Tibial nerve (tissue), 3 donors: ENCODE data around the gene COMT.

Experiments used
- POLR2A ChIP-seq, 2 donors: fragments of 450-650 bp; IDR thresholded peaks; one replicate each; pipeline ENCODE4 v1.6.1; 2017; ENCODE audit warnings: antibody characterized with exemption in 2 of 2, mild to moderate bottlenecking in 2 of 2, moderate library complexity in 2 of 2
- TF ChIP-seq, protein P1 (sequence below), 5 experiments: fragments of 200-600 bp in 3 of 5; fragments of 450-650 bp in 2 of 5; sonication (generic) in 3 of 5; IDR thresholded peaks; one replicate each; pipeline ENCODE4 v1.5.1; 2016 to 2019; ENCODE audit warnings: antibody characterized with exemption in 5 of 5, mild to moderate bottlenecking in 3 of 5, moderate library complexity in 2 of 5

DNA sequence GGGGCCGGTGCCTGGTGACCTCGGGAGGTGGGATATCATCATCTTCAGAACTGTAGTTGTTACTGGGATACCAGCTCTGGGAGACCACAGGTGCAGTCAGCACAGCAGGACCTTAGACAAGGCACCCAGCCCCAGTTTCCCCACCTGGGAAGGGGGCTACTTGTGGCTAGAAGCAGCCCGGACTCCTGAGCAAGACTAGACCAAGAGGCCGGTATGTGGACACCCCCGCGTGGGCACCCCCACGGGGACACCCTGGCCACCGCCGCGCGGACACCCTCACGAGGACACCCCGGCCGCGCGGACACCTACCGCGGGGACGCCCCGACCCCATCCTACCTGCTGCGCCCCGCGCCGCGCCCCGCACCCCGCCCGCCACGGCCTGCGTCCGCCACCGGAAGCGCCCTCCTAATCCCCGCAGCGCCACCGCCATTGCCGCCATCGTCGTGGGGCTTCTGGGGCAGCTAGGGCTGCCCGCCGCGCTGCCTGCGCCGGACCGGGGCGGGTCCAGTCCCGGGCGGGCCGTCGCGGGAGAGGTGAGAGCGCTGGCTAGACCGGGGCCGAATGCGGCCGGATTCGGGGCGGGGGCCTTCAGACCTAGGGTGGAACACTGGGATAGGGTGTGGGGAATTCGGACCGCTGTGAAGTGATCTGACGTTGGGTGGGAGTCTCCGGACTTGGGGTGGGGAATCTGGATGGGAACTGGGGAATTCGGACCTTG, at the start of gene COMT, which contains the start of gene TXNRD2:
- TF ChIP-seq, protein P1, sequence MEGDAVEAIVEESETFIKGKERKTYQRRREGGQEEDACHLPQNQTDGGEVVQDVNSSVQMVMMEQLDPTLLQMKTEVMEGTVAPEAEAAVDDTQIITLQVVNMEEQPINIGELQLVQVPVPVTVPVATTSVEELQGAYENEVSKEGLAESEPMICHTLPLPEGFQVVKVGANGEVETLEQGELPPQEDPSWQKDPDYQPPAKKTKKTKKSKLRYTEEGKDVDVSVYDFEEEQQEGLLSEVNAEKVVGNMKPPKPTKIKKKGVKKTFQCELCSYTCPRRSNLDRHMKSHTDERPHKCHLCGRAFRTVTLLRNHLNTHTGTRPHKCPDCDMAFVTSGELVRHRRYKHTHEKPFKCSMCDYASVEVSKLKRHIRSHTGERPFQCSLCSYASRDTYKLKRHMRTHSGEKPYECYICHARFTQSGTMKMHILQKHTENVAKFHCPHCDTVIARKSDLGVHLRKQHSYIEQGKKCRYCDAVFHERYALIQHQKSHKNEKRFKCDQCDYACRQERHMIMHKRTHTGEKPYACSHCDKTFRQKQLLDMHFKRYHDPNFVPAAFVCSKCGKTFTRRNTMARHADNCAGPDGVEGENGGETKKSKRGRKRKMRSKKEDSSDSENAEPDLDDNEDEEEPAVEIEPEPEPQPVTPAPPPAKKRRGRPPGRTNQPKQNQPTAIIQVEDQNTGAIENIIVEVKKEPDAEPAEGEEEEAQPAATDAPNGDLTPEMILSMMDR (IDR thresholded peaks at IDR 0.05) = peak in 1 of 5 experiments; percentile 7
- peak in 1 of 2 donors; percentile 52 for TF ChIP-seq POLR2A (IDR thresholded peaks at IDR 0.05)
